Measurements from ENCODE around the gene MOB2. TPM values are rescaled to one million over a fixed set of nuclear protein-coding genes. Genes with fewer than 3 reads are reported as not detected.

The MOB2 gene
- total RNA-seq, 1 experiment from 2014 or later: 21.8 TPM

- no peaks in the 10 kb centered on the region for H3K9me3 ChIP-seq (ENCODE audit: insufficient read depth, low read depth)
- no peaks in the 10 kb centered on the region for H3K36me3 ChIP-seq (ENCODE audit: low read depth)
- H3K9me2 ChIP-seq (ENCODE audit: insufficient read depth): no peaks in the 10 kb centered on the region
- ChIA-PET POLR2A (ENCODE audit: unreplicated experiment) (no interaction called here), CTCF (no interaction called here)
- no peak overlapping the region for H3K4me2 ChIP-seq
- H3K4me3 ChIP-seq: no peak overlapping the region
- TF ChIP-seq CTCF (conservative IDR thresholded peaks at IDR 0.05): no peak
- TF ChIP-seq EZH2 (IDR thresholded peaks at IDR 0.05; ENCODE audit: low read depth): no peak
- no peak overlapping the region for H2AFZ ChIP-seq
- no TSS peak for BruUV-seq (replicated peaks)
- no peak for DNase-seq
- H3K4me1 ChIP-seq (replicated peaks; ENCODE audit: insufficient read depth): no peaks in the 10 kb centered on the region
- no peaks in the 10 kb centered on the region for H3K79me2 ChIP-seq (ENCODE audit: low read depth)
- intact Hi-C loops (cut with micrococcal nuclease; ENCODE audit: unreplicated experiment): no loop called here
- H3K27me3 ChIP-seq (ENCODE audit: insufficient read depth, low read depth): no peaks in the 10 kb centered on the region
- peaks cover 19% of the 10 kb centered on the region; the same call in 1 of the 2 replicates for H4K20me1 ChIP-seq (ENCODE audit: insufficient read depth)
- no peaks in the 10 kb centered on the region; the same call in 1 of the 2 replicates for H3F3A ChIP-seq (ENCODE audit: insufficient read depth, low read depth)
- H3K27ac ChIP-seq: no peak overlapping the region
These were observed 12.8 kb upstream of the MOB2 start for GRCh38 chr11:1499261-1499890.

GRCh38 chr11:1498262-1498661, 11.7 kb upstream of the MOB2 start:
- no TSS peak for BruUV-seq (replicated peaks)
- ChIA-PET POLR2A (ENCODE audit: unreplicated experiment) (no interaction called here), CTCF (interaction anchor here (0.6 kb wide), 1 partner anchor 463 kb away, joined by 8 read pairs; no protein-coding TSS in a partner anchor)
- Histone ChIP-seq H3K79me2 (ENCODE audit: low read depth) (no peaks in the 10 kb centered on the region), H4K20me1 (ENCODE audit: insufficient read depth) (peaks cover 19% of the 10 kb centered on the region; the same call in 1 of the 2 replicates), H3K4me2 (no peak overlapping the region), H2AFZ (no peak overlapping the region), H3K4me1 (replicated peaks; ENCODE audit: insufficient read depth) (no peaks in the 10 kb centered on the region), H3K9me3 (ENCODE audit: insufficient read depth, low read depth) (no peaks in the 10 kb centered on the region), H3F3A (ENCODE audit: insufficient read depth, low read depth) (no peaks in the 10 kb centered on the region; the same call in 1 of the 2 replicates), H3K4me3 (no peak overlapping the region), H3K27me3 (ENCODE audit: insufficient read depth, low read depth) (no peaks in the 10 kb centered on the region), H3K36me3 (ENCODE audit: low read depth) (no peaks in the 10 kb centered on the region), H3K27ac (no peak overlapping the region), H3K9me2 (ENCODE audit: insufficient read depth) (no peaks in the 10 kb centered on the region)
- DNase-seq: no peak
- TF ChIP-seq EZH2 (IDR thresholded peaks at IDR 0.05; ENCODE audit: low read depth): no peak
- TF ChIP-seq CTCF (conservative IDR thresholded peaks at IDR 0.05): no peak
- intact Hi-C loops (cut with micrococcal nuclease; ENCODE audit: unreplicated experiment): no loop called here

DNA sequence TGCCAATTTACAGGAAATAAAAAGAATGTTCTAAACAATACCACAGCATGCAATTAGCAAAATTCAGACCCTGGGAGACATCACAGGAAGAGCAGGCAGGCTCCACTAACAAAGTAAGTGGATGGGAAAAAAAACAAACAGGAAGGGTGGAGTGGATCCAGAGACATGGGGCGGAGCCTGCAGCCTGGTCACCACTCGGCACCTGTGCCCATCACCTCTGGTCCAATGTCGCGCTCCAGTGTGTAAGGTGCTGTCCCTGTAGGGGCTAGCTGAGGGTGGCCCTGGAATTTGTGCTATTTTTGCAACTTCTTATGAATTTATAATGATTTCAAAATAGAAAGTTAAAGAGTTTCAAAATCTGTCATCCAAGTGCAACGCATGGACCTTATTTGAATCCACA, 11.0 kb upstream of the MOB2 start:
- H3K36me3 ChIP-seq (ENCODE audit: low read depth): no peaks in the 10 kb centered on the region
- intact Hi-C loops (cut with micrococcal nuclease; ENCODE audit: unreplicated experiment): no loop called here
- no peak overlapping the region for H3K4me2 ChIP-seq
- H3K9me2 ChIP-seq (ENCODE audit: insufficient read depth): no peaks in the 10 kb centered on the region
- H3K27ac ChIP-seq: no peak overlapping the region
- no peaks in the 10 kb centered on the region; the same call in 1 of the 2 replicates for H3F3A ChIP-seq (ENCODE audit: insufficient read depth, low read depth)
- peaks cover 19% of the 10 kb centered on the region; the same call in 1 of the 2 replicates for H4K20me1 ChIP-seq (ENCODE audit: insufficient read depth)
- BruUV-seq (replicated peaks): no TSS peak
- ChIA-PET CTCF (no interaction called here), POLR2A (ENCODE audit: unreplicated experiment) (no interaction called here)
- no peaks in the 10 kb centered on the region for H3K4me1 ChIP-seq (replicated peaks; ENCODE audit: insufficient read depth)
- H2AFZ ChIP-seq: no peak overlapping the region
- no peaks in the 10 kb centered on the region for H3K27me3 ChIP-seq (ENCODE audit: insufficient read depth, low read depth)
- no peaks in the 10 kb centered on the region for H3K79me2 ChIP-seq (ENCODE audit: low read depth)
- no peak for DNase-seq
- no peaks in the 10 kb centered on the region for H3K9me3 ChIP-seq (ENCODE audit: insufficient read depth, low read depth)
- TF ChIP-seq CTCF (conservative IDR thresholded peaks at IDR 0.05) (no peak), EZH2 (IDR thresholded peaks at IDR 0.05; ENCODE audit: low read depth) (no peak)
- H3K4me3 ChIP-seq: no peak overlapping the region

Measured in PC-9 (cell line).